GM12801 (cell line): ENCODE measurements around the gene ANAPC4.

Source experiments
- TF ChIP-seq, protein P1 (sequence below): IDR thresholded peaks from one replicate; pipeline ENCODE4 v1.5.1; 2011; ENCODE audit warnings: control low read depth; ENCODE audit not compliant: insufficient read length; ENCODE audit errors: extremely low read depth

ANAPC4 gene

DNA sequence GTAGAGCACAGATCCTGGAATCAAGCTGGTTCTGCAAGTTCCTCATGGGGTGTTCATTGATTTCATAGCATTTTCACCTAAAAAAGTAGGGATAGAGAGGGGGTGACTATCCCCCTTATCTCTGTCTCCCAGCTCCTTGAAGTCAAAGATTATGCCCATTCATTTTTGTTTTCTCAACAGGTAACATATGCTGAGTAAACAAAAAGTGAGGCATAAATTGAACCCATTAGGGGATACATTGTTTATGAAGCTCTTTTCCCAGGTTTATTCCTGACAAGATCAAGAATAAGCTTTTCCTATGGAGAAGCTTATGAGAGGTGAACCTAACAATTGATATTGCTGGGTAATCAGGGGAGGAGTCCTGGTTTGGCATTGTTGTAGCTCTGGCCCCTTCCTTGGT lies 9.2 kb upstream of the ANAPC4 start:
- TF ChIP-seq, protein P1, sequence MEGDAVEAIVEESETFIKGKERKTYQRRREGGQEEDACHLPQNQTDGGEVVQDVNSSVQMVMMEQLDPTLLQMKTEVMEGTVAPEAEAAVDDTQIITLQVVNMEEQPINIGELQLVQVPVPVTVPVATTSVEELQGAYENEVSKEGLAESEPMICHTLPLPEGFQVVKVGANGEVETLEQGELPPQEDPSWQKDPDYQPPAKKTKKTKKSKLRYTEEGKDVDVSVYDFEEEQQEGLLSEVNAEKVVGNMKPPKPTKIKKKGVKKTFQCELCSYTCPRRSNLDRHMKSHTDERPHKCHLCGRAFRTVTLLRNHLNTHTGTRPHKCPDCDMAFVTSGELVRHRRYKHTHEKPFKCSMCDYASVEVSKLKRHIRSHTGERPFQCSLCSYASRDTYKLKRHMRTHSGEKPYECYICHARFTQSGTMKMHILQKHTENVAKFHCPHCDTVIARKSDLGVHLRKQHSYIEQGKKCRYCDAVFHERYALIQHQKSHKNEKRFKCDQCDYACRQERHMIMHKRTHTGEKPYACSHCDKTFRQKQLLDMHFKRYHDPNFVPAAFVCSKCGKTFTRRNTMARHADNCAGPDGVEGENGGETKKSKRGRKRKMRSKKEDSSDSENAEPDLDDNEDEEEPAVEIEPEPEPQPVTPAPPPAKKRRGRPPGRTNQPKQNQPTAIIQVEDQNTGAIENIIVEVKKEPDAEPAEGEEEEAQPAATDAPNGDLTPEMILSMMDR = no peak

DNA sequence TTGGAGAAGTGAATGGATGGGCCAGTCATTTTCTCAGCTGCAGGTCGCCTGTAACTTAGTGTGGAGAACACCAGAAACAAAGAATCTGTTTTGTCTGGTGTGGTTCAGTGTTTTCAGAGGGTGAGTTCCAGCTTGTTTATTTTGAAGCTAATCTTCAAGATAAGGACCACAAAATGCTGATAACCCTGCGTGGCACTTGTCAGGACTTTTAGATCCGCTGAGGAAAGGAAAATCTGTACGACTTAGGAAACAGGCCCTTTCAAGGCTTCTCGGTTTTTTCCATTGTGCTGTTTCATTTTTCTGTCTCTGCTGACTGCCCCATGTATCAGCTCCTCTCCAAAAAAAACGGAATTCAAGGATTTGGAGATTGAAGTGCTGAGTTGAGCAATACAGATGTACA lies 8.7 kb upstream of the ANAPC4 start:
- TF ChIP-seq, protein P1 = no peak

DNA sequence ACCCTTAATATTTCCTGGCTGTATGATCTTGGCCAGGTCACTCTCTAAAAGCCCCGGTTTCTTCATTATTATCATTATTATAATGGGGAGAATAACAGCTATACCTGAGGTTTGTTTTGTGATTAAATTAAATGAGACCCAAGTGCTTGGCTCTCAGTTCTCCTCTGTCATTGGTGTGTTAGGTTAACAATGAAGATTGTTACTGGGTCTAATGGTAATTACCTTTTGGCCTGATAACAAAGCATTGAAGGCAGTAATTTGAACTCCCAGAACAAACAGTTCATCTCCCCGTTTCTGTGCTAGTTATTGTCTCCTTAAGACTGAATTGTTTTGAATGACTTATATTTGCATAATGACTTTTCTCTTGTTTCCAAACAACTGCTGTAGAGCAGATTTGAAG lies 6.8 kb upstream of the ANAPC4 start:
- TF ChIP-seq, protein P1 = no peak

- TF ChIP-seq, protein P1 = no peak
Observed at GRCh38 chr4:25377572-25378436, 741 bp downstream of the ANAPC4 start.

- TF ChIP-seq, protein P1 = no peak
Observed at GRCh38 chr4:25378437-25378743, 1.3 kb downstream of the ANAPC4 start.

GRCh38 chr4:25379591-25379990 lies 2.5 kb downstream of the ANAPC4 start:
- TF ChIP-seq, protein P1 = no peak

GRCh38 chr4:25383647-25384046 lies 6.6 kb downstream of the ANAPC4 start:
- TF ChIP-seq, protein P1 = no peak

DNA sequence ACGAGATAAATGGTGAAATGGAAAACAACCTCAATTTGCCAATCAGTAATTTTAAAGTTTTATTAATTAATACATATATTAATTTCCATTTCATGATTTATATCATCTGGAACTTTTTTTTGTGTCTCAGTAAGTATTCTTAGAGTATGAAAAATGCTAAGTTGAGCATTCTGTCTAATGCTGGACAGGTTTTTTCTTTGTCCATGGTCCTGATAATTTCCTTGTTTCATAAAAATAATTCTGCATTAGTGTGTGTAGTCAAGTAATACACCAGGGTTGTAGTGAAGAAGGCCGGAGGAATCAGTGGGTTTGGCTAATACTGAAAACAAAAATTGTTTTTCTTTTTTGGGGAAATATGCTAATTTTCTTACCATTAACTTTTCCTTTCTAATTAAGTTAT lies 9.9 kb downstream of the ANAPC4 start:
- TF ChIP-seq, protein P1 = no peak
